ENCODE results near the gene ALDH3B1.

- TF ChIP-seq JUNB (IDR thresholded peaks at IDR 0.05), result no peak
- TF ChIP-seq ESRRA (IDR thresholded peaks at IDR 0.05; ENCODE audit: low read length), result no peak
- TF ChIP-seq IRF3 (IDR thresholded peaks at IDR 0.05), result no peak
- TF ChIP-seq ZNF274 (IDR thresholded peaks at IDR 0.05; ENCODE audit: insufficient read depth, insufficient read length), result no peak
- no peak for TF ChIP-seq CEBPB (IDR thresholded peaks at IDR 0.05; ENCODE audit: borderline replicate concordance in 1 of 2, low read depth in 2 of 2, low read length in 2 of 2)
- no peak for TF ChIP-seq EZH2 (IDR thresholded peaks at IDR 0.05; ENCODE audit: borderline replicate concordance, control insufficient read depth, low read depth, low read length)
- TF ChIP-seq BCL11A (IDR thresholded peaks at IDR 0.05; ENCODE audit: low read depth, low read length), result no peak
Observed at GRCh38 chr11:68031144-68031464, 21.0 kb downstream of the ALDH3B1 start.
